SK-N-SH treated with all-trans-retinoic acid at 6 μM for 48 hours (cell line): ENCODE data around the gene SLC34A1.

Experiments
- PPARA ChIP-seq: fragments of 250-450 bp; sonication (Bioruptor Pico); IDR thresholded peaks from 2 replicates; pipeline ENCODE4 v1.5.0; 2020; ENCODE audit warnings: mild to moderate bottlenecking, borderline replicate concordance
- ZNF565 ChIP-seq: fragments of 450-650 bp; formaldehyde crosslinking; conservative IDR thresholded peaks from 2 replicates; pipeline ENCODE4 v1.5.0; 2020; ENCODE audit warnings: low read depth, mild to moderate bottlenecking, moderate library complexity
- ZNF8 ChIP-seq: fragments of 450-650 bp; formaldehyde crosslinking; IDR thresholded peaks from 2 replicates; pipeline ENCODE4 v1.5.0; 2020; ENCODE audit warnings: mild to moderate bottlenecking, moderate library complexity

GRCh38 chr5:177437623-177438022 lies 53.4 kb downstream of the SLC34A1 start:
- TF ChIP-seq ZNF565 (CRISPR knock-in tag) (no peak), ZNF8 (CRISPR knock-in tag) (no peak), PPARA (CRISPR knock-in tag) (no peak)
